ENCODE data around the gene MRPL16.

Gene MRPL16

GRCh38 chr11:59756558-59756840 is 54.1 kb downstream of the MRPL16 start:
- Histone ChIP-seq H3K9ac (no peak overlapping the region), H3K4me2 (no peak overlapping the region), H2AFZ (ENCODE audit: low read depth) (no peak overlapping the region), H3K4me1 (ENCODE audit: low read depth, poor library complexity, severe bottlenecking) (peaks cover 9% of the 10 kb centered on the region), H3K27ac (no peak overlapping the region), H3K27me3 (ENCODE audit: insufficient read depth, low read depth) (no peaks in the 10 kb centered on the region), H3K36me3 (ENCODE audit: insufficient read depth) (no peaks in the 10 kb centered on the region), H3K4me3 (IDR thresholded peaks at IDR 0.05; ENCODE audit: insufficient read depth, low read depth, low read length) (no peak overlapping the region), H3K79me2 (ENCODE audit: insufficient read depth, low read depth) (no peaks in the 10 kb centered on the region), H4K20me1 (ENCODE audit: insufficient read depth) (no peaks in the 10 kb centered on the region)
- TF ChIP-seq CTCF (conservative IDR thresholded peaks at IDR 0.05; ENCODE audit: low read depth, low read length): no peak
